GM21367 (cell line): ENCODE results near the gene PDE8B.

Source experiments
- ATAC-seq: cut with Tn5 transposase; IDR thresholded peaks from one replicate; pipeline ENCODE4 v1.9.1; 2021; ENCODE audit not compliant: unreplicated experiment

Gene PDE8B

DNA sequence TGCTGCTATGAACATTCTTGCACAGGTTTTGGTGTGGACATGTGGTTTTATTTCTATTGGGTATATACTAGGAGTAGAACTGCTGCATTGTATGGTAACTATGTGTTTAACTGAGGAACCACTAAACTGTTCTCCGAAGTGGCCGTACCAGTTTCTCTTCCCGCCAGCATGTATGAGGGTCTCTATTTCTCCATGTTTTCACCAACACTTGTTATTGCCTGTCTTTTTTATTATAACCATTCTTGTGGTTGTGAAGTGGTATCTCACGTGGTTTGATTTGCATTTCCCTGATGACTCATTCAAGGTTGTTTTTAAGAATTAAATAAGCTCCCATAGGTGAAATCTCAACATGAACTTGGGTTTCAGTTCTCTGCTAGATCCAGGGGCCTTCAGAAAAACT is 19.4 kb downstream of the PDE8B start:
- ATAC-seq = no peak

DNA sequence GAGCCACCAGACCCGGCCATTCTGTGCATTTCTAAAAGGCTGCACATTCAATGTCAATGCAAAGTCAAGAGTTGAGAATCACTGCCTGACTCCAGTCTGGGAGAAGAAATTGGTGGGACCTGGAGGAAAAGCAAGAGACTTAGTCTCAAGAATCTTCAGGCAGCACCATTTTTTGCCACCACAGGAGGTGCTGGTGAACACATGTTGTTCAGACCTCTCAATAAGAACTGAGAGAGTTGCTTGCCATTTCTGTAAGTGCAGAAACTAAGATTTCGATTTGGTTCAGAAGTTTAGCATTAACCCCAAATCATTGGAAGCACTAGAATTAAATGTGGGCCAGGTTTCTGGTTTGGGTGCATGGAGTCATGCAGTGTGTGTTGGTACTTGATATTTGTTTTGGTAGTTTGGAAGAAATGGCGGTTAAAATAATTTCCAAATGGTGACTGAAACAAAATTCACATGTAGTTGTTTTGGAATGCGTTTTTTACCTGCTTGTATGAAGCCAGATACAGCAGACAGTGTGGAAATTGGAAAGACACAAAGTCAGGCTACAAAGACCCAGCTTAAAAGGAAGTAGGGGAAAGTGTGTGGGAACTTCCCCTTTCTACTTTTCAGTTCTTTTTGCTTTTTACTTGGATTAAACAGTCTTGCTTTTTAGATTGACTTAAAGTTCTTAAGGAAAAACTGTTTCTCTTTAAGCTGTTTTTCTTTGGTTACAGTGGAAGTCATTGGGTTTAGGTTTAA is 20.4 kb downstream of the PDE8B start:
- no peak for ATAC-seq

DNA sequence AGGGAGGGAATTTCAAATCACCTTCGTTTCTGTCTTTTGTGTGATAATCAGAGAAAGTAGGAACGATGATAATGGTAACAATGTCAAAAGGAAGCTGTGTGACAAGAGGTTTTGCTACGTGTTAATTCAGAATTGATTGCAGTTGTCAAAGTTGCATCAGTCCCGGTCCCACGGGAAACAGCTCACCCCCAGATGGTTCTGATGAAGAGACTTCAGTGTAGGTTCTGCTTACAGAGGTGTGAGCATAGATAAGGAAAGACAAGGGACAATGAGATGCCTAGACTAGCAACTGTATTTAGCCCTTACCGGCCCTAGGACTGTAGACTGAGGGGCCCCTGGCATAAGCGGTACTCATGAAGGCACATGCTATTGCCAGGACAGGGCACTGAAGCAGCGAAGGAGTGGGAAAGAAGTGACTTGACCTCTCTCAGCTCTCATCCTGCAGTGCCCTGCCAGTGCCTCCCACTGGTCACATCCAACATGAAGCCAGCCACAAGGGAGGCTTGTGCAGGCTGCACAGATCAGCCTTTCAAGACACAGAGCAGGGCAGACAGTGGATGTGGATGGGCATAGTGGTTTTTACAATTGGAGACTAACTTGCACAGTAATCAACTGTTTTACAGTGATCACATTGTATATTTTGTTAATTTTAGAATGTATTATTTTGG is 21.1 kb downstream of the PDE8B start:
- no peak for ATAC-seq

- ATAC-seq = no peak
Measured at GRCh38 chr5:77232574-77233358, 22.3 kb downstream of the PDE8B start.

- no peak for ATAC-seq
Measured at GRCh38 chr5:77235846-77236721, 25.6 kb downstream of the PDE8B start.

GRCh38 chr5:77239126-77239741 is 28.8 kb downstream of the PDE8B start:
- no peak for ATAC-seq

- ATAC-seq = no peak
Measured at GRCh38 chr5:77241444-77241843, 31.0 kb downstream of the PDE8B start.

DNA sequence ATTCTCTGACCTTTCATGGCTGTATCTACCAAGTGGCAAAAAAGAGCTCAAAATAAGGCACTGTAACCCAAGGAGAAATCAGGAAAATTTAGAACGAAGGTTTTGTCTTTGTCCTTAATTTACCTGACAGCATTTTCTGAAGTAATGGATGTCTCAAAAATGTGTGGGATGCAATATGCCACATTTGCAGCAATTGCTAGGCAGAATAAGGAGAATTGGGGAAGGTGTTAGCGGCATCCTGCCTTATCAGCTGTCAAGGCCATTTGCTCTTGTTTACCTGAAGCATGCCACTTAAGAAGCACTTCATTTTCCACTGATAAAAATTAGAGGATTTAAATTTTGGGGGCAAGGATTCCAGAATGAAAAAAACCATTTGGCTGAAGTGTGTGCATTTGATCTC is 39.0 kb downstream of the PDE8B start:
- ATAC-seq = no peak

GRCh38 chr5:77250021-77250420 is 39.5 kb downstream of the PDE8B start:
- no peak for ATAC-seq

GRCh38 chr5:77251921-77252320 is 41.4 kb downstream of the PDE8B start:
- no peak for ATAC-seq

GRCh38 chr5:77255617-77256016 is 45.1 kb downstream of the PDE8B start:
- ATAC-seq = no peak

GRCh38 chr5:77256406-77256805 is 45.9 kb downstream of the PDE8B start:
- ATAC-seq = no peak

GRCh38 chr5:77258652-77259051 is 48.2 kb downstream of the PDE8B start:
- ATAC-seq = no peak

DNA sequence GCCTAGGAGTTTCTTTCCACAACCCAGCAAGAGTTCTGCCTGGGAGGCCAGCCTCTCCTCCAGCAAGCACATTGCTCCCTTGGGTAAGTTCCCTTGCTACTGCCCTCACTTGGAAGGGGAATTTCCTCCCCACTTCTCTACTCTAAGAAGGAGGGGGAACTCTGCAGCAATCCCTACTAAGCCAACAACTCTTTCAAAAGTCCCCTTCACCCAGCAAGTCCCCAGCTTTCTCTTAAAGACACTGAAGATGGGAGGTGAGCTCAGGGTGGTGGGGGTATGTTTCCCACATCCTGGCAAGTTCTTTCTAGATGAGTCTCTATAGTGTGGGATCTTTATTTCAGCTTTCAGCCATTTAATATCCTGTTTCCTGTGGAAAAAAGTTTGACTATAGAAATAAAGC is 49.0 kb downstream of the PDE8B start:
- no peak for ATAC-seq

DNA sequence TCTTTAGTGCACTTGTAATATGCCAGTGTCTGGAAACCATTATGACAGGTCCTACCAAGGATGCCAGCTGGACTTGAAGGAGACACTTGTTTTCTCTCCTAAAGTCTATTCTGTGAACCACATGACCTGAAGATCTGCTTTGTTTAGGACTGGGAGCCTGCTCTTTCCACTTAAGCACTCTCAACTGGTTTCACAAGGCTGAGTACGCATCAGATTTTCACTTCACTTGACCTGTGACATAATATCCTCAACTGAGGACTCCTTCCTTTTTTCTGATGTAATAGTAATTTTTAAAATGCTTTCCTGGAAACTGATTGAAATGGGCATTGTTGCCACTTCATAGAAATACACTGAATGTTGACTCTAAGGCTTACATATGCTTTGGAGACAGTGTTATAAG is 52.2 kb downstream of the PDE8B start:
- ATAC-seq = no peak

GRCh38 chr5:77266291-77266690 is 55.8 kb downstream of the PDE8B start:
- ATAC-seq = no peak

GRCh38 chr5:77267496-77267895 is 57.0 kb downstream of the PDE8B start:
- no peak for ATAC-seq

GRCh38 chr5:77272206-77272605 is 61.7 kb downstream of the PDE8B start:
- ATAC-seq = no peak

- ATAC-seq = no peak
Measured at GRCh38 chr5:77277759-77278158, 67.3 kb downstream of the PDE8B start.

GRCh38 chr5:77280036-77280435 is 69.6 kb downstream of the PDE8B start:
- no peak for ATAC-seq

GRCh38 chr5:77281969-77282336 is 71.5 kb downstream of the PDE8B start:
- no peak for ATAC-seq
